ENCODE data around the gene SPNS3.

SPNS3 gene, protein sequence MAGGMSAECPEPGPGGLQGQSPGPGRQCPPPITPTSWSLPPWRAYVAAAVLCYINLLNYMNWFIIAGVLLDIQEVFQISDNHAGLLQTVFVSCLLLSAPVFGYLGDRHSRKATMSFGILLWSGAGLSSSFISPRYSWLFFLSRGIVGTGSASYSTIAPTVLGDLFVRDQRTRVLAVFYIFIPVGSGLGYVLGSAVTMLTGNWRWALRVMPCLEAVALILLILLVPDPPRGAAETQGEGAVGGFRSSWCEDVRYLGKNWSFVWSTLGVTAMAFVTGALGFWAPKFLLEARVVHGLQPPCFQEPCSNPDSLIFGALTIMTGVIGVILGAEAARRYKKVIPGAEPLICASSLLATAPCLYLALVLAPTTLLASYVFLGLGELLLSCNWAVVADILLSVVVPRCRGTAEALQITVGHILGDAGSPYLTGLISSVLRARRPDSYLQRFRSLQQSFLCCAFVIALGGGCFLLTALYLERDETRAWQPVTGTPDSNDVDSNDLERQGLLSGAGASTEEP

DNA sequence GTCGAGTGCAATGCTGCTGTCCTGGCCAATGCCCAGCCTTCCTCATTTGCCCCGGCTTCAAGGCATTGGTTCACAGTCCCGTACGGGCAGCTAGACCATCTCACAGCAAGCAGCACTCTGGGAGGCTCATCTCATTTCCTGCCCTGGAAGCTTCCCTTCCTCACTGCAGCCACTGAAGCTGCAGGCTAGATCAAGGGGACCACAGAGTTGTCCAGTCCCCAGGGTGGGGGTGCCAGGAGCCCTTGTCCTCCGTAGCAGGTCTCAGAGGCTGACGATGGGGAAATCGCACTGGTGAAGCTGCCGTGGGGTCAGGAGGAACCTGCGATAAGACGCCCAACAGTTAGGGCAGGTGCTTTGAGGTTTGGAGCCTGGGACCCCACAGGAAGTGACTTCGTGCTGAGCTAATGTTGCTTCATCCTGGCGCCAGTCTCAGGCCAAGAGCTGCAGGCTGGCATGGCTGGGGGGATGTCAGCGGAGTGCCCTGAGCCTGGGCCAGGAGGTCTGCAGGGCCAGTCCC, at the start of gene SPNS3:
TSS of gene SPNS3 (plus strand) at position 426 of the 517 bp plus-strand sequence. CDS start at position 454, 28 bp downstream.
- DNase-seq = peak in 2 of 4 experiments; percentile 8 to 9

DNA sequence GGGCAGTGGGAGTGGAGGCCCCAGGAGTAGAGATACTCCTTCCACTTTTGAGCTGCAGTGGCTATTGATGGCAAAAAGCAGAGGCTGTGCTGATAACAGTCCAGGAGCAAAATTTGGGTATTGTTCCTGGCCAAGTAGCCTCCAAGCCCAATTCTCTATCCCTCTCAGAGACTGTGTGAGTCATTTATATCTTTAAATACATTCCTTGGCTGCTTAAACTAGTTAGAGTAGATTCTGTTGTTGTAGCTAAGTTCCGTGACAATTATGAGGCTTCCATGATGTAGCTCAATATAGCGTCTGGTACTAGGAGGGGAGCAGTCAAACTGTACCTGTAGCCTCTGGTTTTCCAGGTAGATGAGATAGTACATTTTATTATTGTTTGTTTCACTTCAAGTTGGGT, 47.3 kb upstream of the SPNS3 start:
- DNase-seq = no peak

DNA sequence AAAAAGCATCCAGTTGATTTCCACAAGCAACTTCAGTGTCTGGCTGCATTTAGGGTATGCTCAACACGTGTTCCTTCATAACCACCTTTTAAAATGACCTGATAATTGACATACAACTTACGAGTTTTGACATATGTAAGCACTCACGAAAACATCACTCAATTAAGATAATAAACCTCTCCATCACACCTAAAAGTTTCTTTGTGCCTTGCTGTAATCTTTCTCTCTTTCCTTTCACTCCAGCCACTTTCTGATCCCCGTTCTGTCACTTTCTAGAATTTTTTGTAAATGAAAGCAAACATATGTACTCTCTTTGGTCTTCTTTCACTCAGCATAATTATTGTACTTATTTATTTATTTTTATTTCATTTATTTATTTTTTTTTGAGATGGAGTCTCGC, 46.6 kb upstream of the SPNS3 start:
- DNase-seq = no peak

DNA sequence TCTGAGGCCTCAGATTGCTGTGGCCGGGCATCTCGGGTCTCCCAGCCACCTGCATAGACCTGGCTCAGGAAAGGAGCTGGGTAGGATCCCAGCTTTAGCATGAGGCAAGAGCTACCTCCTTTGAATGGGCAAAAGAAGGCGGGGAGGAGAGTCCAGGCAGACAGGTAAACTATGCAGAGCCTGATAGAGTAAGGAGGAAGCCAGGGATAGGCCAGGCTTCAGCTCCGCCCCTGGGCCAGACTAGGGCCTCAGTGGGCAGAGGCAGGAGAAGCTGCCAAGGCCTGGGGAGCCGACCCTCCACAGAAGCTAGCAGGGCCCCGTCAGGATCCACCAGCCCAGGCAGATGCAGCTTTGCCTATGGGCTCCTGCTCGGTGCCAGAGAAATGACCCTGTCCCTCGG, 44.7 kb upstream of the SPNS3 start:
- DNase-seq = no peak

DNA sequence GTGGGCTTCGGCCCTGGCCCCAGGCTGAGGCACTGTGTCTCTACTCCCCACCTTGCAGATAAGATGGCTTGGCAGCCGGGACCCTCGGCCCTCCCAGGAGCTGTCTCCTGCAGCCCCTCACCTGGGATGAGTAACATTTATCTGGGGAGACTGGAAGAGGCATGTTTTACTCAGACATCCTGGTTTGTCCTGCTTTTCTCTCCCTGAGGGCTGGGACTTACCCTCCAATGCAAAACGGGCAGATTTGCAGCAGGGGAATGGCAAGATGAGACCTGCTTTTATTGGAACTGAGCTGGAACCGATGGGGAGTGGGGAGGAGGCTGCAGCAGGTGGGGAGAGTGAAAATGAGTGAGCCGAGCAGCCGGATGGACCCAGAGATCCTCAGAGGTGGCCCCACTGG, 39.9 kb upstream of the SPNS3 start:
- no peak for DNase-seq

DNA sequence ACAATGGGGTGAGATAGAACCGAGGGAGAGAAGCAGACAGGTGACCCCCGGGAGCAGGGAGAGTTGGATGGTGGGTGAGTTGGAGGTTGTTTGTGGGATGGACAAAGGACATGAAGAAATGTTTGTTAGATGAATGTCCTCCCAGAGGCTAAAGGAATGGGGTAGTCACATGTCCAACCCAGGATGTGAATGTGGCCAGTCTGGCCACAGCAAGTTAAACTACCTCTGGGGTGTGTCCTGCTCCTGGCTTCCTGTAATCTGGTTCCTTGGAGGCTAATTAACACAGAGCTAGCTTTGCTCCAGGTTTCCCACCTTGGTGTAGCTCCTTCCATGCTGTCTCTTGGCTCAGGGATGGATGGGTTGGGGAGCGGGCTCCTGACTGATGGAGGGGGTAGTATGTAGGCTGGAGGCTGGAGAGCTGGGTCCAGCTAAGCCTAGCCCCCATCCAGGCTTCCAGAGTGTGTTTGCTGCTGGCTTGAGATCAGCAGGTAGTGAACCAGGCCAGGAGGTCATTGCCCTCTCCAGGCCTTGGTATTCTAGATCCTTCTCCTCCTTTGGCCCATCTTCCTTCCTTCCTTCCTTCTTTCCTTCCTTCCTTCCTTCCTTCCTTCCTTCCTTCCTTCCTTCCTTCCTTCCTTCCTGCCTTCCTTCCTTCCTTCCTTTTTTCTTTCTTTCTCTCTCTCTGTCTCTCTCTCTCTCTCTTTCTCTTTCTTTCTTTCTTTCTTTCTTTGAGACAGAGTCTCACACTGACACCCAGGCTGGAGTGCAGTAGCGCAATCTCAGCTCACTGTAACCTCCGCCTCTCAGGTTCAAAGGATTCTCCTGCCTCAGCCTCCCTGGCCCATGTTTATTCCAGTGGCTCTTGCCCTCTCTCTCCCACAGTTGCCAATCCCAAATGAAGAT, 39.3 kb upstream of the SPNS3 start:
- no peak for DNase-seq

DNA sequence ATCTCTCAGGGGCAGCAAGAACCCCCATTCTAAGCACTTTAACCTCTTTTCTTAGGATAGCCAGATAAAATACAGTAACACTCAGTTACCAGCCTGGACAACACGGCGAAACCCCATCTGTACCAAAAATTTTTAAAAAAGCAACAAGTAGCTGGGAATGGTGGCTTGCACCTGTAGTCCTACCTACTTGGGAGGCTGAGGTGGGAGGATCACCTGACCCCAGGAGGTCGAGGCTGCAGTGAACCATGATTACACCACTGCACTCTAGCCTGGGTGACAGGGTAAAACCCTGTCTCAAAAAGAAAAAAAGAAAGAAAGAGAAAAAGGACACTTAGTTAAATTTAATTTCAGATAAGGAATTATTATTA, 38.6 kb upstream of the SPNS3 start:
- no peak for DNase-seq

- no peak for DNase-seq
These were observed 35.9 kb upstream of the SPNS3 start for GRCh38 chr17:4397840-4398239.

GRCh38 chr17:4405038-4405669, 28.6 kb upstream of the SPNS3 start:
- DNase-seq = no peak

GRCh38 chr17:4405699-4406098, 28.0 kb upstream of the SPNS3 start:
- DNase-seq = no peak

- no peak for DNase-seq
These were observed 27.4 kb upstream of the SPNS3 start for GRCh38 chr17:4406386-4406785.

GRCh38 chr17:4407216-4407615, 26.5 kb upstream of the SPNS3 start:
- no peak for DNase-seq

- no peak for DNase-seq
These were observed 25.9 kb upstream of the SPNS3 start for GRCh38 chr17:4407851-4408250.

- DNase-seq = no peak
These were observed 24.1 kb upstream of the SPNS3 start for GRCh38 chr17:4409659-4410058.

DNA sequence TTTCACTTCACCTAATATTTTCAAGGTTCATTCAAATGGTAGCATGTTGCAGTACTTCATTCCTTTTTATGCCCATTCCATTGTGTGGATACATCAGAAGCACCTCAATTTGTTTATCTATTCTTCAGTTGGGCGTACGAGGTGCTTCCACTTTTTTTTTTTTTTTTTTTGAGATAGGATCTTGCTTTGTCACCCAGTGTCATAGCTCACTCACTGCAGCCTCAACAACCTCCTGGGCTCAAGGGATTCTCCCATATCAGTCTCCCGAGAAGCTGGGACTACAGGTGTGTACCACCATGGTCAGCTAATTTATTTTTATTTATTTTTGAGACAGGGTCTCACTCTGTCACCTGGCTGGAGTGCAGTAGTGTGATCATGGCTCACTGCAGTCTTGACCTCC, 22.5 kb upstream of the SPNS3 start:
- DNase-seq = no peak

- DNase-seq = peak; percentile 80 to 94 (median 91)
These were observed 20.6 kb upstream of the SPNS3 start for GRCh38 chr17:4412933-4413831.

GRCh38 chr17:4417129-4417667, 16.5 kb upstream of the SPNS3 start:
- DNase-seq = no peak

GRCh38 chr17:4420692-4421131, 13.0 kb upstream of the SPNS3 start:
- peak; percentile 5 to 35 (median 16) for DNase-seq

DNA sequence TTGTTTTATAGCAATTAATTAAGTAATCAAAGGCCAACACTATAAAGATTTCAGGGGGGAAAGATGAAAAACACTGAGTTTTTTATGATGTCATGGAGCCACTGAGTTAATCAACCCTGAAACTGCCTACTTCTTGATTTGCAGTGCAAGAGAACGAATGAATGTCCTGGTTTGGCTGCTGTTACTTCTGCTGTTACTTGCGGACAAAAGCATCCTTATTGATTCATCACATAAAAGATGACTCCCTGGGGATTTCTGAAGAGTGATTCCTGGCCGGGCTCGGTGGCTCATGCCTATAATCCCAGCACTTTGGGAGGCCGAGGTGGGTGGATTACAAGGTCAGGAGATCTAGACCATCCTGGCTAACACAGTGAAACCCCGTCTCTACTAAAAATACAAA, 10.9 kb upstream of the SPNS3 start:
- no peak for DNase-seq

DNA sequence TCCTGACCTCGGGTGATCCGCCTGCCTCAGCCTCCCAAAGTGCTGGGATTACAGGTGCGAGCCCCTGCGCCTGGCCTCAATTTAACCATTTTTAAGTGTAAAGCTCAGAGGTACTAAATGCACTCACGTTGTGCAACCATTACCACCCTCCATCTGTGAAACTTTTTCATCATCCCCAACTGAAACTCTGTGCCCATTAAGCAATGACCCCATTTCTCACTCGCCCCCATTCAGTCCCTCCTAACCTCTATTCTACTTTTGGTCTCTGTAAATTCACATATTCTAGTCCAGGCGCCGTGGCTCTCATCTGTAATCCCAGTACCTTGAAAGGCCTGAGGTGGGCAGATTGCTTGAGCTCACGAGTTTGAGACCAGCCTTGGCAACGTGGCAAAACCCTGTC, 8.3 kb upstream of the SPNS3 start:
- DNase-seq = no peak

GRCh38 chr17:4426499-4427208, 7.1 kb upstream of the SPNS3 start:
- no peak for DNase-seq

All from activated CD4-positive, CD25-positive, alpha-beta regulatory T cell (primary cell).